OCI-LY7 (cell line): Measurements from ENCODE around the gene TMA16. TPM values are rescaled to one million over a fixed set of nuclear protein-coding genes. Genes with fewer than 3 reads are reported as not detected.

ENCODE experiments used
- BruUV-seq: library from RNA; stranded (reverse); fragments of 400-500 nt; replicated peaks from 2 replicates; lab custom pipeline; 2021; lab: Mats Ljungman, UMichigan
- CTCF ChIA-PET: fragments of 300-600 bp; sonication (Branson Sonifier 250); formaldehyde crosslinking; loops from one replicate; lab custom pipeline; 2022; ENCODE audit warnings: antibody characterized with exemption; ENCODE audit not compliant: unreplicated experiment; lab: Charles Lee
- POLR2A ChIA-PET: fragments of 300-600 bp; sonication (Branson Sonifier 250); formaldehyde crosslinking; loops from one replicate; lab custom pipeline; 2022; ENCODE audit warnings: antibody characterized with exemption; lab: Charles Lee
- DNase-seq: peaks from one replicate; pipeline ENCODE4 v3.0.0-alpha.2; 2015; ENCODE audit warnings: low spot score
- H2AFZ ChIP-seq: fragments of 200-600 bp; sonication (generic), shearing (Covaris generic); 2 replicates; pipeline ENCODE4 v1.6.1; 2014; ENCODE audit warnings: mild to moderate bottlenecking, antibody characterized with exemption, low read length, moderate library complexity
- H3K27ac ChIP-seq: fragments of 200-600 bp; sonication (generic); 2 replicates; pipeline ENCODE4 v1.5.1; 2014; ENCODE audit warnings: mixed run types, low read depth, mild to moderate bottlenecking, moderate library complexity, low read length, inconsistent platforms; ENCODE audit not compliant: poor library complexity, severe bottlenecking
- H3K36me3 ChIP-seq: fragments of 200-600 bp; sonication (generic); 2 replicates; pipeline ENCODE4 v1.6.1; 2014; ENCODE audit warnings: mild to moderate bottlenecking, antibody characterized with exemption, low read length, moderate library complexity, mixed read lengths; ENCODE audit not compliant: insufficient read depth
- H3K4me1 ChIP-seq: fragments of 200-600 bp; sonication (generic); 2 replicates; pipeline ENCODE4 v1.5.1; 2014; ENCODE audit warnings: mild to moderate bottlenecking, low read length; ENCODE audit not compliant: insufficient read depth, poor library complexity, severe bottlenecking
- H3K4me2 ChIP-seq: fragments of 200-600 bp; sonication (generic); 2 replicates; pipeline ENCODE4 v1.6.1; 2014; ENCODE audit warnings: mild to moderate bottlenecking, low read length
- H3K4me3 ChIP-seq: fragments of 200-600 bp; sonication (generic); 2 replicates; pipeline ENCODE4 v1.5.1; 2014; ENCODE audit warnings: mild to moderate bottlenecking, low read depth, low read length; ENCODE audit not compliant: poor library complexity, severe bottlenecking
- H3K79me2 ChIP-seq: fragments of 200-600 bp; sonication (generic); 2 replicates; pipeline ENCODE4 v1.6.1; 2016; ENCODE audit warnings: low read depth, mild to moderate bottlenecking, low read length, moderate library complexity, mixed read lengths; ENCODE audit not compliant: insufficient read depth
- H3K9me2 ChIP-seq: fragments of 200-600 bp; sonication (generic); 2 replicates; pipeline ENCODE4 v1.6.1; 2016; ENCODE audit warnings: mild to moderate bottlenecking, low read length, mixed read lengths; ENCODE audit not compliant: insufficient read depth
- H3K9me3 ChIP-seq: fragments of 200-600 bp; sonication (generic); 2 replicates; pipeline ENCODE4 v1.6.1; 2014; ENCODE audit warnings: mild to moderate bottlenecking, mixed run types, low read length, mixed read lengths
- H4K20me1 ChIP-seq: fragments of 200-600 bp; sonication (generic); 2 replicates; pipeline ENCODE4 v1.6.1; 2014; ENCODE audit warnings: mild to moderate bottlenecking, antibody characterized with exemption, low read length, moderate library complexity, mixed read lengths; ENCODE audit not compliant: insufficient read depth
- EZH2phosphoT487 ChIP-seq: fragments of 200-600 bp; sonication (generic); IDR thresholded peaks from 2 replicates; pipeline ENCODE4 v1.6.1; 2018; ENCODE audit warnings: low read depth, borderline replicate concordance, mild to moderate bottlenecking, mixed run types, antibody characterized with exemption, low read length, moderate library complexity, mixed read lengths
- intact Hi-C: fragments of 100-400 bp; cut with micrococcal nuclease; formaldehyde crosslinking; loops from one replicate; pipeline ENCODE4 v1.10.0; 2022; ENCODE audit not compliant: unreplicated experiment
- total RNA-seq, 2 experiments: library from RNA; depleted of rRNA in 1 of 2; stranded (reverse); fragments of >200 nt in 1 of 2; shearing (Covaris generic) in 1 of 2; gene quantifications; 2 replicates each; pipeline ENCODE4 v1.2.3, GENCODE V29; 2014 to 2022
- TF ChIP-seq, protein P1 (sequence below): fragments of 200-600 bp; sonication (generic); conservative IDR thresholded peaks from 2 replicates; pipeline ENCODE4 v1.5.1; 2014; ENCODE audit warnings: mild to moderate bottlenecking, antibody characterized with exemption, low read length, moderate library complexity, mixed read lengths

The TMA16 gene
- total RNA-seq, 2 experiments from 2014 or later: 56.9 to 92.5 TPM

DNA sequence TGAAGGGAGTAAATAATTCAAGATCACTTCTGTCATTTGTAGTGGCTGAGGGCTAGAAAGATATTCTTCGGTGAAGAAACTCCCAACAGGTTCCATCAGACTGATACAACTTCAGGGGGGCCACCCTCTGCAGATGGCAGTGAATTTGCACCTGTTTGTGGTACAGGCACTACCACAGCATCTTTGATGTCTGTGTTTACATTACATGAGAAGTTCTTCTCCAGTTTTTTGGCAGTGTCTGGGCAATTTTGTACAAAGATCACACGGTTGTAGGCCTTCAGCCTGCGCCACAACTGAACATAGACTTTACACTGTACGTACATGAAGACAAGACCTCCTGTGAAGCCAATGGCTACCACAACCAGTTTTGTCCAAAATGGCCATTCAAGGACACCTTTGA lies 34.2 kb downstream of the TMA16 start:
- intact Hi-C loops: no loop called here
- Histone ChIP-seq H3K79me2 (no peaks in the 10 kb centered on the region), H3K36me3 (peaks cover 91% of the 10 kb centered on the region), H4K20me1 (no peaks in the 10 kb centered on the region), H3K4me1 (peaks cover 12% of the 10 kb centered on the region), H2AFZ (no peak overlapping the region), H3K9me3 (no peaks in the 10 kb centered on the region), H3K27ac (no peak overlapping the region), H3K4me2 (no peak overlapping the region), H3K9me2 (no peaks in the 10 kb centered on the region), H3K4me3 (no peak overlapping the region)
- CTCF ChIA-PET: no interaction called here
- TF ChIP-seq EZH2phosphoT487: no peak
- TF ChIP-seq, protein P1, sequence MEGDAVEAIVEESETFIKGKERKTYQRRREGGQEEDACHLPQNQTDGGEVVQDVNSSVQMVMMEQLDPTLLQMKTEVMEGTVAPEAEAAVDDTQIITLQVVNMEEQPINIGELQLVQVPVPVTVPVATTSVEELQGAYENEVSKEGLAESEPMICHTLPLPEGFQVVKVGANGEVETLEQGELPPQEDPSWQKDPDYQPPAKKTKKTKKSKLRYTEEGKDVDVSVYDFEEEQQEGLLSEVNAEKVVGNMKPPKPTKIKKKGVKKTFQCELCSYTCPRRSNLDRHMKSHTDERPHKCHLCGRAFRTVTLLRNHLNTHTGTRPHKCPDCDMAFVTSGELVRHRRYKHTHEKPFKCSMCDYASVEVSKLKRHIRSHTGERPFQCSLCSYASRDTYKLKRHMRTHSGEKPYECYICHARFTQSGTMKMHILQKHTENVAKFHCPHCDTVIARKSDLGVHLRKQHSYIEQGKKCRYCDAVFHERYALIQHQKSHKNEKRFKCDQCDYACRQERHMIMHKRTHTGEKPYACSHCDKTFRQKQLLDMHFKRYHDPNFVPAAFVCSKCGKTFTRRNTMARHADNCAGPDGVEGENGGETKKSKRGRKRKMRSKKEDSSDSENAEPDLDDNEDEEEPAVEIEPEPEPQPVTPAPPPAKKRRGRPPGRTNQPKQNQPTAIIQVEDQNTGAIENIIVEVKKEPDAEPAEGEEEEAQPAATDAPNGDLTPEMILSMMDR: no peak
- POLR2A ChIA-PET: interaction anchor here (0.8 to 1.1 kb wide), 2 partner anchors 15 to 72 kb away, joined by 3 read pairs; no protein-coding TSS in a partner anchor
- BruUV-seq: no TSS peak
- no peak for DNase-seq

DNA sequence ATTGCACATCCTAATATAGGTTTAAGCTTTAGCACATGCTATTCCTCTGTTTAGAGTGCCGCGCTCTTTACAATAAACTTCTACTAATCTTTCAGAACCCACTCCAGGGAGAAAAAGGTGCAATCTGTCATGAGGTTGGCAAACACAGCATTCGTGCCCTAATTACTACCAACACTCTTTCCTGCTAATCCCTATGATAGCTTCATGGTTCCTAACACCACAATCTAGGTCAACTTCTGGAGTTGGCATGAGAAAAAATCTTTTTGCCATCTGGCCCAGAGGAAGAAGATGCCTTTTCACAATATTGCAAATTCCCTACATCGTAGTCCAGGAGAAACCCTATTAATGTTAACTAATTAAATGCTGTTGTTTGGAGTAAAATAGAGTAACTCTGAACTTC lies 39.6 kb downstream of the TMA16 start:
- no peak overlapping the region for H3K27ac ChIP-seq
- H3K9me2 ChIP-seq: no peaks in the 10 kb centered on the region
- no peaks in the 10 kb centered on the region for H3K79me2 ChIP-seq
- no peak for TF ChIP-seq EZH2phosphoT487
- TF ChIP-seq, protein P1: no peak
- H3K4me1 ChIP-seq: no peaks in the 10 kb centered on the region
- no peak overlapping the region for H3K4me3 ChIP-seq
- intact Hi-C loops: no loop called here
- no peak overlapping the region for H2AFZ ChIP-seq
- POLR2A ChIA-PET: interaction anchor here (0.6 to 1.4 kb wide), 2 partner anchors 38 to 989 kb away, joined by 3 read pairs; no protein-coding TSS in a partner anchor
- no peak overlapping the region for H3K4me2 ChIP-seq
- H3K9me3 ChIP-seq: no peaks in the 10 kb centered on the region
- BruUV-seq: no TSS peak
- no peaks in the 10 kb centered on the region for H4K20me1 ChIP-seq
- DNase-seq: no peak
- CTCF ChIA-PET: no interaction called here
- peaks cover 53% of the 10 kb centered on the region for H3K36me3 ChIP-seq

DNA sequence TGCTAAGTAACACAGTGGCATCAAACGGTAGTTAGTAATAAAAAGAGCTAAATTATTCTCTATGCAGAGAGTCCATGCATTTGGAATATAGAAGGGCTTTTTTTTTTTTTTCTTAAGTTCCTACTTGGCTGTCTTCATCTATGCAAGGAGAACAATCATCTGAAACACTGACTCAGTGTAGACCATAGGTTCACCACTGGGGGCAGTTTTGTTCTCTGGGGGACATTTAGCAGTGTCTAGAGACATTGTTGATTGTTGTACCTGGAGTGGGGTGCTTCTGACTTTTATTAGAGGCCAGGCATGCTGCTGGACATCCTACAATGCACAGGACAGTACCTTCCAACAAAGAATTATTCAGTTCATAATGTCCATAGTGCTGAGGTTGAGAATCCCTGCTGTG lies 41.2 kb downstream of the TMA16 start:
- Histone ChIP-seq H3K4me2 (no peak overlapping the region), H3K9me2 (no peaks in the 10 kb centered on the region), H3K27ac (no peak overlapping the region), H3K9me3 (no peaks in the 10 kb centered on the region), H3K4me3 (no peak overlapping the region), H3K79me2 (no peaks in the 10 kb centered on the region), H4K20me1 (no peaks in the 10 kb centered on the region), H2AFZ (no peak overlapping the region), H3K4me1 (no peaks in the 10 kb centered on the region), H3K36me3 (peaks cover 37% of the 10 kb centered on the region)
- CTCF ChIA-PET: no interaction called here
- TF ChIP-seq, protein P1: peak; percentile 44
- no peak for TF ChIP-seq EZH2phosphoT487
- DNase-seq: no peak
- POLR2A ChIA-PET: interaction anchor here (0.9 to 2.0 kb wide), 4 partner anchors 10 to 91 kb away, joined by 3 to 7 read pairs (median 5); partner anchors contain the start of gene TMA16
- no TSS peak for BruUV-seq
- intact Hi-C loops: no loop called here
